Stimulated activated CD8-positive, alpha-beta memory T cell treated with anti-CD3 and anti-CD28 coated beads, Interleukin-4, amount 100 ng/mL, for 24 hours (primary cell): ENCODE results near the gene TFF2.

ENCODE experiments used
- DNase-seq: peaks from one replicate; pipeline ENCODE4 v3.0.0-alpha.2; 2020; ENCODE audit warnings: low read depth

The TFF2 gene

GRCh38 chr21:42320791-42321190 lies 30.0 kb downstream of the TFF2 start:
- no peak for DNase-seq

DNA sequence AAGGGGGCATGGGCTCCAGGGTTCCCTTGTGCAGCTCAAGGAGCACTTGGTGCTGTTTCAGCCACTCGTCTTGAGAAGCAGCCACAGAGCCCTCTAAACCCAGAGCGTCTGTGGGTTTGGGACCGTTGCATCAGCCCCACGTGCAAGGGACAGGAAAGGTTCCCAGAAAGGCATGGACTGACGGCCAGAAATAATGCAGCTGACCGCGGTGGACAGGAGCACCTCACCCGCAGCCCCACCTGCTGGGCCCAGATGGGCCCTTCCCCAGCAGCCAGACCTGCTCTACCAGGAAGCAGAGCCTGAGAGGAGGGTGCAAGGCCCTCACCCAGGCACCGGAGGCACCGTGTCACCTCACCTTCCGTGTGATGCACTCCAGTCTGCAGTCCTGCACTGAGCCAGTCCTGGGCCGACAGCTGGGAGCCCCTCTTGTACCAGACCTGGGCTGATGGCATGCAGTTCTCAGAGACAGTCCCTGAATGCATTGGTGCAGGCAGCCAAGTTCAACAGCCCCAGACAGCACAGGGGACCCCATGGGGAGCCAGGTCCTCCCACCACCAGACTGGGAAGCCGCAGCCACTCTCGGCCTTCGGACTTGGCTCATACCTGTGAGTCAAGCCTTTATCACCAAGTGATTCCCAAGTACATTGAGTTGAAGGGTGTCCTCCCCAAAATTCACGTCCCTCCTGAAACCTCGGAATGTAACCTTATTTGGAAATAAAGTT lies 30.8 kb downstream of the TFF2 start:
- no peak for DNase-seq

DNA sequence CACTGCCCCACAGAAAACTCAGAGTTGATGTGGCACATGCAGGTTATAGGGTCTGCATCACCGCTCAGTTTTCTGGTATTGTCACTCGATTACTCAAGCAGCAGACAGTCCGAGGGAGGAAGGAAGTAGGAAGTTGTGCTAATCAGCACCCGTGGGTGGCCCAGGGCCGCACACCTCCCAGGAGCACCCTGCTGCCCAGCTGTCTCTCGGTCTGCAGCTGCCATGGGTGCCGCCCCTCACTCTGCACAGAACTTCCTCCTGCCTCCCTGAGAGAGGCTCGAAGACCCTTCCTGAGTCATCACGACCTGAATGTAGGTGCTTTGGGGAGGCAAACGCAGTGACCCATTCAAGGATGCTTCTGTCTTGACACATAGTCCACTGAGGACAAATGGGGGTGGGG lies 31.4 kb downstream of the TFF2 start:
- no peak for DNase-seq

- DNase-seq, result no peak
Measured at GRCh38 chr21:42317826-42318746, 32.7 kb downstream of the TFF2 start.

DNA sequence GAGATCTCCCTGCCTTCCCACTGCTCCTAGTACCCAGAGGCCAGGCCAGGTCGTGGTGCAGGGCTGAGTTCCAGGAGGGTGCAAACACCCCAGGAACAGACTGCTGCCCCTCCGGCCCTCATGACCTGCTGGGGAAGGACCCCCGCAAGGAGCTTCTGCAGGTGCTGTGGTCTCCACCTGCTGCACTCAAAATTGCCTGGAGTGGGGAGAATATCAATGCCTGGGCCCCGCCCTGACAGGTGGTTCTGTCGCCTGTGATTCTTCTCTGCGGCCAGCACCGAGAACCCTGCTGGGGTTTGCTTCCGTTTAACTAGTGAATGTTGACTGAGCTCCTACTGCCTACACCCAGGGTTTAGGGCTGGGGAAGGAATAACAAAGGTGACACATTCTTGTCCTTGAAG lies 33.5 kb downstream of the TFF2 start:
- no peak for DNase-seq

DNA sequence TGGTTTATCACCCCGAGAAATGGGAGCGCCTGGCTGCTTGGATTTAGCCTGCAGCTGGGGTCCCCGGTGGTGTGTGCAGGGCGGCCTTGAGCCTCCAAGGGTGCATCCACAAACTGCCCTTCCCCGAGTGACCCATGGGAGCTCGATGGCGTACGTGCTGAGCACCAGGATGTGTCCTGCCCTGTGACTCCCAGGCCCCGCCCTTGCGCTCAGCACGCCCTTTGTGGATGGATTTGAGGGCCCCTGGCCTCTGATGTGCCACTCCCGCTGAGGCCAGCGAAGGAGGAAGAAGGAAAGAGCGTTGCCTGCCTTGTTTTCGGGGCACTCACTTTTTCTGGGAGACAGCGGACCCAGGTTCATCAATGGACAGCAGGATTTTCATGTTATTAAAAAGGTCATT lies 33.9 kb downstream of the TFF2 start:
- DNase-seq, result no peak

DNA sequence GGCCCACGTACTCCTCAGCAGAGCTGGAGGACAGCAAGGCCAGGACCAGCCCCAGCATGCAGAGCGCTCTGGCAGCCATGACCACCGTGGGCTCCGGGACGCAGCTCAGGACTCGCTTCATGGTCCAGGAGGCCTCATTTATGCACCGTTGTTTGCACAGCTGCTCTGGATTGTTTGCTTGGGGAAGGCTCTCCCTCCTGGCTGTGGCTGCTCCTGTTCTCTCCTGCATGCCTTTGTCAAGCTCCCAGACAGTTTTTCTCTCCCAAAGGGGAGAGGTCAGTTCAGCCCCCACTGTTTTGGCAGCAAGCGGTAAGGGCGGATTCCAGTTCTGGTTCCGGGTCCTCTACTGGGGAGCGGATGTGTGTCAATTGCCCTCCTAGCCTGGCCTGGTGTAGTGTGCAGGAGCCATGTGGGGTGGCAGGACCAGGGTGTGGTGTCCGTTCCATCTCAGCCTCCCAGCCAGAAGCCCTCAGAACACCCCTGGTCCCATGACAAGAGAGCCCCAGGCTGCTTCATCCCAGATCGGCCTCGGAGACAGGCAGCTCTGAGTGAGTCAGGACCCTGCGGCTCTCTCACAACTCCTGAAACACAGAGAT lies 35.4 kb downstream of the TFF2 start, which contains the start of gene TFF3:
Gene TFF3, minus strand, starts transcription at position 114 of the 596 bp plus-strand sequence. Its CDS starts 35 bp downstream, at position 79.
- no peak for DNase-seq

- no peak for DNase-seq
Measured at GRCh38 chr21:42314616-42315295, 36.0 kb downstream of the TFF2 start.

GRCh38 chr21:42313501-42313969 lies 37.3 kb downstream of the TFF2 start:
- no peak for DNase-seq

DNA sequence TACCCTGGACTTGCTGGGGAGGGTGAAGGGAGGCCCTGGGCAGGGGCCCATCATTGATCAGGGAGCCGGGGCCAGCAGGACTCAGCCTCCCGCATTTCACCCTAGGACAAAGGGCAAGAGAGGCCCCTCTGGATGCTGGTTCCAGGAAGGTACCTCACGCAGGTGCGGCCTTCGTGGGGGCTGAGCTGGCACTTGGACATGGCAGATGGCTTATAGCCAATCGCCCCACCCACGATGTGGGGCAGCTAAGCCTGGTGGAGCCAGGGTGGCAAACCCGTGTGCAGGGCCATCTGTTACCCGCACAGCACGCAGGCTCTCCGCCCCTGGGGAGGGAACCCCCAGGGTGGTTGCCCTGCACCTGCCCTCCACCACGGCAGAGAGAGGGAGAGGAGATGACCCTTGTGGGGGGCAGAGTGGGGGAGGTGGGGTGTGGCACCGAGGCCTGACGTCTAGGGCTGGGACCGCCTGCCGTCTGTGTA lies 38.1 kb downstream of the TFF2 start:
- no peak for DNase-seq

GRCh38 chr21:42311816-42312625 lies 38.8 kb downstream of the TFF2 start:
- no peak for DNase-seq

DNA sequence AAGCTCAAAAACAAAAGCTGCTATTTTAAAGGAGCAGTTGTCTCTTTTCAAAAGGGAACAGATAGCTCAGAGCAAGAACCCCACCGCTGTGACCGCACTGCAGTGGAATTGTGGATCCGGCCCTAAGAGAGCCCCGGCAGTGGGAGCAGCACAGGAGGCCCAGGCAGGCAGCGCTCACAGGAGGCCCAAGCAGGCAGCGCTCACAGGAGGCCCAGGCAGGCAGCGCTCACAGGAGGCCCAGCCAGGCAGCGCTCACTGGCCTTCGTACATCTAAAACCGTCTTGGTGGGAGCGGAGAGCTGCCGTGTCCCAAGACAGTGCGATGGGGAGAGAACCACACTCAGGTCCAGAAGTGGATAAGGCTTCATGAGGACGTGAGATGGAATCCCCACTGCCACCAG lies 39.6 kb downstream of the TFF2 start:
- no peak for DNase-seq

GRCh38 chr21:42310411-42311001 lies 40.3 kb downstream of the TFF2 start:
- no peak for DNase-seq

DNA sequence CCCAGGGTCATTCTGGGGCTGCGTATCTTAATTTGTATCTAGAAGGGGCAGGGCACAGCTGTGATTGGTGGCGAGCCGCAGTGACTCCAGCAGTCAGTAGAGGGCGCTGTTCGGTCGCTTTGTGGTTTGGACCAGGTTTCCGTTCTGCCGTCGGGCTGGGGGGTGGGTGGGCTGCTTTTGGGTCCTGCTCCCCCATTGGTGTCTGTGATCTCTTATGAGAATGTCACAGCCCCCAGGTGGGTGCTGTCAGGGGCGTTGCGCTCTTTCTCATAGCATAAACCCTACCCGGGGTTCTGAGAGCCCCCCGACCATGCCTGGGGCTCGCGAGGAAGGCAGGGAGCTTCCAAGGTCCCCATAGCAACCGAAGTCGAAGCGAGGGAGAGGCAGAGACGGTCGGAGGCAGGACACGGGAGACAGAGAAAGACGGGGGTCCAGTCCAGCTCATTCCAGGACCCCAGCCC lies 41.0 kb downstream of the TFF2 start:
- peak; percentile 58 for DNase-seq

DNA sequence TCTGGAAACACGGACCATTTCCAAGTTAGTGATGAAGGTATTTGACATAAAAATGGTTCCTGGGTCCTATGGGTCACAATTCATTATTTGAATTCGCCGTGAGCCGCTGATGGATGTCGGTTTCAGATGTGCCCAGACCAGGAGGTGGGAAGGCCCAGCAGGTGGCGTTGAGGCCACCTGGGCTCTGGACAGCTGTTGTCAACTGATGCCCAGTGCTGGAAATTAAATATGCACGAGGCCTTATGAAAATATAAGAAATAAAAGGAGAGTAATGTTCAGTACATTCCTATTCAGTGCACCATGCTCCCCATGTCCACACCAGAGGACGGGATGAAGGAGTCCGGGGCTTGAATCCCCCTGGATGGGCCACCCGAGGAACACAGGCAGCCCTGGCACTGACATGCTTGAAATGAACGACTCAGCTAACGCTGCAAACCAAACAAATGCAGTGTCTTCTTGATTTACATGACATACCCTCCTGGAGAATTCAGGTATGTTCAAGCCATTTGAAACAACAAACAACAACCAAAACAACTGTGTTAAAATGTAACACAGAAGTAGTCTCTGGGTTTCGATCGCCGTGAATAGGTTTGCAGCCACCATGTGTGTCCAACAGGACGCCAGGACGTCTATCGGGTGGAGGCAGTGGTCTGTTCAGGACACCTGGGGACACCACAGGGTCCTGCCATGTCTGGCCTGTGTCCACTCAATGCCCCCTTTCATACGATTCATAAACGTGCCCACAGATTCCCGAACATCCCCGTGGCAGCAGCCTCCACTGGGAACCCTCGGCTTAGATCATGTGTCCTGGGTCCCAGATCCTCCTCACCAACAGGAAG lies 41.7 kb downstream of the TFF2 start:
- no peak for DNase-seq

GRCh38 chr21:42308161-42308913 lies 42.5 kb downstream of the TFF2 start:
- no peak for DNase-seq

- no peak for DNase-seq
Measured at GRCh38 chr21:42307106-42307505, 43.7 kb downstream of the TFF2 start.

- DNase-seq, result no peak
Measured at GRCh38 chr21:42306366-42307035, 44.3 kb downstream of the TFF2 start.
